ENCODE measurements around the gene TMEM185B.
A peak's percentile ranks its signal among the peaks of the same experiment; 100 is the strongest.
"Not testable (repeated sequence)": the region's sequence is repeated elsewhere in the genome, so short reads cannot be mapped to it uniquely, and the experiment has no call there.

TMEM185B gene

DNA sequence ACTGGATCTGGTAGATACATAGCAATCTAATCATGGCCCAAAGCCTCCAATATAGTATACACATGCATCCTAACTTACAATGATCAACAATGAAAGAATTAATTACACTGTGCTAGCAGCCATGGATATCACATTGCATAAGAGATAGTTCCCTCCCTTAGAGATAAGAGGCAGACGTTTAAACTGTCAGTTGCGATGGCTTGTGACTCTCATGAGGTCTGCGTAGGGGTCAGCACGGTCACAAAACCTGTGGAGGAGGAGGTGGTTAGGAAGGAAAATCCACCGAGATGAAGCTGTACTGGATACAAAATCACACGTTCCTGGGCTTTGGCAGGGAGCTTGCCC, 28.7 kb upstream of the TMEM185B start:
- DNase-seq (ENCODE audit: low spot score), result no peak

DNA sequence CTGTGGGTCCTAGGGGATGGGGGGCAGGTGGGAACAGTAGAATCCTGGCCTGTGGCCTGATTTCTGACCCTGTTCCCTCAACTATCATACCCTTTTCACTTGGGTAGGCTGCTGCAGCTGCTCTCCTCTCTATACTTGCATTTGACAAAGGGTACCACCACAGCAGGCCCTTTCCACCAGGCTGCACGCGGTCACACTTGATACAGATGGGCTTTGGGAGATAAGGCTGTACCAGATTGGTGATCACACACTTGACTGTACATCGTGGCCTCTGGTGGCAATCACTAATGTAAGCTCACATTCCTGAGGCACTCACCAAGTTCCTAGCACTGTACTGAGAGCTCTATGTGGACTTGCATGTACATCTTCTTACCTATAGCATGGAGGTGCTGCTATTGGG, 27.9 kb upstream of the TMEM185B start:
- no peak for DNase-seq (ENCODE audit: low spot score)

DNA sequence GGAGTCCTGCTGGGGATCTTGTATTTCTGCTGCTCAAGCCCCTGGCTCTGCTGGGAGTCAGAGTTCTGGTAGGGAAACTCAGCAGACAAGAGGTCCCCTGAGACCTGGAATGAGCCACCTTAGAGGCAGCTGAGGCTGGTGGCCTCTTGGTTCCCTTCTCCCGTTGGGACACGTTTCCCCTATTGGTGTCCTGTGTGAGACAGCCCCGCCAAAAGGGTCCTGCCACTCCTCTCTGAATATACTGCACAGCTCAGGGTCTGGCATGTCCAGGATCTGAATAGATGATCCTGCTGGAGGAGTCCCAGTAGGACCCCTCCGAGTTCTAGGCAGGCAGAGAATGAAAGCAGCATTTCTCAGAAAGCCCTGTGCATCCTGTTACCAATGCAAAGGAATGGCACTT, 27.4 kb upstream of the TMEM185B start:
- no peak for DNase-seq (ENCODE audit: low spot score)

GRCh38 chr2:120247851-120248250, 24.7 kb upstream of the TMEM185B start:
- DNase-seq (ENCODE audit: low spot score), result no peak

DNA sequence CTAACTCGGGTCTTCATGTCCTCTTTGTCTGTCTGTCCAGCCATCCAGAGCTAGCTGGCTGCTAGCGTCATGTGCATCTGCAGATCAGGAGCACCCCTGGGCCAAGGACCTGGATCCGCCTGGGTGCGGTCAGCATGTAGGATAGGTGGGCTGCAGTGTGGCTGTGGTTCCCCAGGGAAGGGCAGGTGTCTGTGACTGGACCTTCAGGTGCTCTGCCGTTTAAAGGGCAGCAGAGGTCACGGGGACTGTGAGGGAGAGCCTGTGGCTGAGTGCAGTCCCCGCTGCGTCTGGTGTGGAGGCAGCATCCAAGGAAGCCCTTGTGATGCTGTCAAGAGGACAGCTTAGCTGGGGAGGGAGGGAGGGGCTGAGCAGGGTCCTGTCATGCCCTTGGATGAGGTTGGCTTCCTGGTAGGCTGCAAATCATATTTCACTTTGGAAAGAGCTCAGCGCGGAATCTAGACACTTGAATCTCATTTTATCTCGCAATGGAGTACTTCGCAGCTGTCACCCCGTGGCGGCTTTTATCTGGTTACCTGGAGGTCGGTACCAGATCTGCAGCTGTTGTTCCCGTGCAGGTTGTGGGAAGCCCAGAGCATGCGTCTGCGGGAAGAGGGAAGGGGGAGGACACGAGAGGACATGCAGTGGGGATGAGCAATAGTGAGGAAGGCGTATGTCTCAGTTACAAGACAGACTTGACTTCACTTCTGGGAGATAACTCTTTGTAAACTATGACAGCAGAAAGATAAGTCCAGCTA, 23.5 kb upstream of the TMEM185B start:
- DNase-seq (ENCODE audit: low spot score), result no peak

- DNase-seq (ENCODE audit: low spot score), result no peak
These were observed 22.5 kb upstream of the TMEM185B start for GRCh38 chr2:120245520-120246332.

DNA sequence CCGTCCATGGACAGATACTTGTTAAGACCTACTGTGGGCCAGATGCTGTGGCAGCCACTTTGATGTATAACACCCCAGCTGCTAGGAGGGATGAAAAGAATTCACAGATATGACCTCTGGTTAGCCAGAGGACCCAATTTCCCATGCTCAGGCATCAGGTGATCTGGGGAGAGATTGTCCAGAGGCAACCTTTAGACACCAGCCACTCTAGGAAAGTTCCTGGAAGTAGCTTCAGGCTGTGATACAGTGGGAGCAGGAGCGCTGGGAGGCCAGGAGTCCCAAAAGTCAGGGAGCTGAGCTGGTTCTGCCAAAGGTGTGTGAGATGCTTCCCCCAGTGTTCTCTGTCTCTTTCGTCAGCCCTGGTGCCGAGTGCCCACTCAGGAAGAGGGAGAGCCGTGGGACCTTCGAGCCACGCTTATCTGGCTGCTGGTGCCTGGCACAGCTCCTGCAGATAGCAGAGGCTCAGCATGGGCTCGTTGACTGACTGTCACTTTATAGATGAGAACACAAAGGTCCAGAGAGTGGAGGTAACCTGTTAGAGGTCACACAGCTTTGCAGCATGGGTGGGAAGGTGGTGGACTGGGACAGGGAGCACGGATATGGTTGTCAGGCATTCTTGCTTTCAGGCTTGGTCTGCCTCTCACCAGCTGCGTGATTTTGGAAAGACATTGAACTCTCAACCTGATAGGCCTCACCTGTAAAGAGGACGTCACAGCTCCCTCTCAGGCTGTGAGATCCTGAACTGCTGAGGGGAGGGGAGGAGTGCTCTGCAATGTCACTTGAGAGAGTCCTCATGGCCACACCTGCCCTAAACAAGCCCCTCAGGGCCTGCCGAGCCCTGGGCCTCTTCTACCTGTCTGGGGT, 21.7 kb upstream of the TMEM185B start:
- no peak for DNase-seq (ENCODE audit: low spot score)

DNA sequence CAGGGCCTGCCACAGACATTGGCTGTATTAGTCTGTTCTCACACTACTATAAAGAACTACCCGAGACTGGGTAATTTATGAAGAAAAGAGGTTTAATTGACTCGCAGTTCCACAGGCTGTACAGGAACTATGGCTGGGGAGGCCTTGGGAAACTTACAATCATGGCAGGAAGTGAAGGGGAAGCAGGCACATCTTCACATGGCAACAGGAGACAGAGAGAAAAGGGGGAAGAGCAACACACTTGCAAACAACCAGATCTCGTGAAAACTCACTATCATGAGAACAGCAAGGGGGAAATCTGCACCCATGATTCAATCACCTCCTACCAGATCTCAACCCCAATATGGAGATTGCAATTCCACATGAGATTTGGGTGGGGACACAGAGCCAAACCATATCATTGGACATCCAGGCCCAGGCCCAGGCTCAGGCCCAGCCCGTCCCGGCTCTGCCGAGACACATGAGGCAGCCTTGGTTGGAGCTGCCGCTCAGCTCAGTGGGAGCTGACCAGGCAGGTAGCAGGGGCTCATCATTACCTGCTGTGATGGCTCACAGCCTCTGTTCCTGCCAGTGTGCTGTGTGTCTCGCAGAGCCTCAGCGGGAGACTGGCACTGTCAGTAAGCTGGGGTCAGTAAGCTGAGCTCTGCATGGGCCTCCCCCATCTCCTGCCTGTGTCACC, 20.8 kb upstream of the TMEM185B start:
- no peak for DNase-seq (ENCODE audit: low spot score)

- DNase-seq (ENCODE audit: low spot score), result no peak
These were observed 20.0 kb upstream of the TMEM185B start for GRCh38 chr2:120243211-120243610.

DNA sequence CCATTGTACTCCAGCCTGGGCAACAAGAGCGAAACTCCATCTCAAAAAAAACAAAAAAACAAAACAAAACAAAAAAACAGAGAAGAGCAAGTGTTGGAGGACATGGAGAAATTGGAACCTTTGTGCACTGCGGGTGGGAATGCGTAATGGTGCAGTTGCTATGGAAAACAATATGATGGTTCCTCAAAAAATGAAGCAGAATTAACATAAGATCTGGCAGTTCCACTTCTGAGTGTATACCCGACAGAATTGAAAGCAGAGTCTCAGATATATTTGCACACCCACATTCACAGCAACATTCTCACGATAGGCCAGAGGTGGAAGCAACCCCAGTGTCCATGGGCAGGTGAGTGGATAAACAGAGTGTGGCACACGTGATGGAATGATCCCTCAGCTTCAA, 18.5 kb upstream of the TMEM185B start:
- DNase-seq (ENCODE audit: low spot score), result no peak

DNA sequence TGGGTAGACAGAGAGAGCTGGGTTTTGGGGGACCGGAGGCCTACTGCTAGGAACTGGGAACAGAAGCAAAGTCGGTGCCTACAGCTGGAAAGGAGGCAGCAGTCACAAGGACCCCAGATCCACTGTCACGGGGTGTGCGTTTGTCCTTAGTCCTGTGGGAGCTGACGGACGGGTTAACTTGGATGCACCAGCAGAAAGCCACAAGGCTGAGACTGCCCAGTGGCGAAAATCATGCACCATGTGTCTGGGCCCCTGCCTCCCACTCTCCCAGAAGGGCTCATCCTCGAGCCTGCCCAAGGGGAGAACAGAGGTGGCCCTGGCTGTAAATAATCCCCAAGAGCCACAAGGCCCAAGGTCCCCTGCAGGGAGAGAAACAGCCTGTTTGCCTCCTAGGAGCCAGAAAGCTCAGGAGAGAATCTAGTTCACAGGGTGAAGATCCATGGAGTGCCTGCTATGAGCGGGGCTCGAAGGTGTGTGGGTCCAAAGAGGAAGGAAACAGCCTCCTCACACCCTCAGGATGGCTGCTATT, 17.8 kb upstream of the TMEM185B start:
- DNase-seq (ENCODE audit: low spot score), result no peak

DNA sequence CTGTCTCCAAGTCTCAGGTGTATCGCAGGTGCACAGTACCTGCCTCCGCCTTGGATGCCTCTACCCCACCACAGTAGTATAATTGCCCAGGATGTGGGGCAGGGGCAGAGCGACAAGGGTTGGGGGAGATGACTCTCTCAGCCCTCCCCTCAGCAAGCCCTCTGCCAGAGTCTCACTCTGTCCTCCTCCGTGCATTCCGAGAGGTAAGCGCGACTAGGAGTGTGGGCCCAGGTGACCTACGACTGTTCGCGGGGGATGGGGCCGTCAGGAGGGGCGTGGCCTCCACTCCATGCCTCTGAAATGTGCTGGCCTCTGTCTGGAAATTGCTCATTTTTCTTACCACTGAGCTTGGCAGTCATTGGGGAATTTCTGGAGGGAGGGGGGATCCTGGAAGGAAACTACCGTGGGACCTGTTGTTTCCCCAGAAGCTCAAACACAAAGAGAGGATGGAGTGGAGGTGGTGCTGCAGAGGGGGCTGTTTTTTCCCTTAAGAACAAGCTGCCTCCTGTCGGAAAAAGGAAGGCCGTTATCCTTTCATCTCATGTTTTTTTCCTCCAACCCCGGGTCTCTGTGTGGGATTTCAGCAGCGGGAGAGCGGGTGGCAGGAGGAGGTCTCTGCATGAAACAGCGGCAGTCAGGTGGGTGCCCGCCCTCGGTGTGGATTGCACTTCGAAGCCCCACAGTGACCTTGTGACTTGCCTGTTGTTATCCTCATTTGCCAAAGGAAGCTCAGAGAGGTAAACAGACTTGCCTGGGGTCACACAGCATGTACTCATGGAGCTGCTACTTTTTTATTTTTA, 16.5 kb upstream of the TMEM185B start:
- DNase-seq (ENCODE audit: low spot score), result no peak

GRCh38 chr2:120238728-120239487, 15.7 kb upstream of the TMEM185B start:
- no peak for DNase-seq (ENCODE audit: low spot score)

DNA sequence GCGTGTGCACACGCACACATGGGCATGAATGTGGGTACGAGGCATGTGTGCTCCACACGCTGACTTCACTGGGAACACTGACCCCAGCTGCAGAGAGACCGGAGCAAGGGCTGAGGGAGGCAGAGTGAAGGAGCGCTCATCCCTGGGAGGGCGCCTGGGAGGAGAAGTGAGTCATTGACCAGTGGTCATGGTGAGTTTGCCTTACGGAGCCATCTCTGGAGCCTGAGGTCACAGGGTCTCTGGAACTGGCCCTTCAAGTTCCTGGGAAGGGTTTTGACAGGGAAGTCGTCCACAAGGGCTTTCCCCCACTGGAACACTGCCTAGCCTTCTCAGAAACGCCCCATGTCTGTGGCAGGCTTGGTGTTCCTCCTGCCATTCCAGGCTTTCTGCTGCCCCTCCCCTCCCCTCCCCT, 14.3 kb upstream of the TMEM185B start:
- no peak for DNase-seq (ENCODE audit: low spot score)

DNA sequence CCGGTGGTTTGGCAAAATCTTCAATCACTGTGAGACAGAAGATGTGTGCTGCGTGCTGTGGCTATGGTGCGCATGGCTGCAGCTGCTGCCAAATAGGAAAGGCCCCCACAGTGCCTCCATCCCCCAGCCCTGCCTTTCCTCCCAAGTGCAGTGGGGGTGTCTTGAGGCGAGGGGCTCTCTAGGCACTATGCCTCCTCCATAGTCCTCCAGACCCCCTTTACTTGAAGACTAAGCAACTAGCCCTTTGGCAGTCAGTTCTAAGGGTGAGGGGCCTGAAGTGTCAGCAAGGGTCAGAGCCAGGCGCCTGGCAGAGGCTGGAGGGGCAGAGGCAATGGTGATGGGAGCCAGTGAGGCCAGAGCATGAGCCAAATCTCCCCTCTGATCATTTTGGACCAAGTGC, 13.6 kb upstream of the TMEM185B start:
- DNase-seq (ENCODE audit: low spot score), result no peak

DNA sequence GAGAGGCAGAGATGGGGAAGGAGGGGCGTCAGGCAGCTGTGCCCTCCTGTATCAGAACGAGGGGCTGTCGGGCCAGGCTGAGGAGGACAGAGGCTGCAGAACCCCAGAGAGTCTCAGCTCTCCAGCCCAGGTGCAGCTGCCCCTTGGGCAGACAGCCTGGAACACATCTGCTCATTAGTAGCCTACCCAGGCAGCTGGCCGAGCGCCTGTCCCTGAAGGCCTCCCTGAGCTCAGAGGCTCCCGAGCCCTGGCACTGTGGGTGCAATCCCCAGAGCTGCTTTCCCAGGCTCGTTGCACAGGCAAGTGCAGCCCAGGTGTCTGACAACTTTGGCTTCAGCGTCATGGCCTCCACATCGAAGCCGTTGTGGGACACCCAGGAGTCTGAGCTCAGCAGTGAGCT, 13.1 kb upstream of the TMEM185B start:
- no peak for DNase-seq (ENCODE audit: low spot score)

DNA sequence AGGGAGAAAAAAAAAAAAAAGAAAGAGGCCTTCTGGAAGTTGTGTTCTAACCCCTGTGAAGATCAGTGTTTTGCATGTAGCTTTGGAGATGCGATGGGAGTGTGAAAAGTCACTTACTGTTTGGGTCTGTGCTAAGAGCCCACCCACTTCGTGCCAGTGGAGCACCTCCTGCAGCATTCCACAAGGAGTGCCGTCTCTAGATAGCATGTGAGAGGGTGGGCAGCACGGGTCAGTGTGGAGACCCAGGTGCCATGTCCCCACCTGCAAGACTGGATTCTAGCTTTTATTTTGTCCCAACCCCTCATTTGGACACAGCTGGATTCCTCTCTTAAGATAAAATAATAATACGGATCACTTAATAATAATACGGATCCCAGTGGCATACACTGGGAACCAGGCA, 12.5 kb upstream of the TMEM185B start:
- no peak for DNase-seq (ENCODE audit: low spot score)

GRCh38 chr2:120235158-120235557, 12.0 kb upstream of the TMEM185B start:
- DNase-seq (ENCODE audit: low spot score), result not testable (repeated sequence)

- DNase-seq (ENCODE audit: low spot score), result no peak
These were observed 10.1 kb upstream of the TMEM185B start for GRCh38 chr2:120233292-120233691.

DNA sequence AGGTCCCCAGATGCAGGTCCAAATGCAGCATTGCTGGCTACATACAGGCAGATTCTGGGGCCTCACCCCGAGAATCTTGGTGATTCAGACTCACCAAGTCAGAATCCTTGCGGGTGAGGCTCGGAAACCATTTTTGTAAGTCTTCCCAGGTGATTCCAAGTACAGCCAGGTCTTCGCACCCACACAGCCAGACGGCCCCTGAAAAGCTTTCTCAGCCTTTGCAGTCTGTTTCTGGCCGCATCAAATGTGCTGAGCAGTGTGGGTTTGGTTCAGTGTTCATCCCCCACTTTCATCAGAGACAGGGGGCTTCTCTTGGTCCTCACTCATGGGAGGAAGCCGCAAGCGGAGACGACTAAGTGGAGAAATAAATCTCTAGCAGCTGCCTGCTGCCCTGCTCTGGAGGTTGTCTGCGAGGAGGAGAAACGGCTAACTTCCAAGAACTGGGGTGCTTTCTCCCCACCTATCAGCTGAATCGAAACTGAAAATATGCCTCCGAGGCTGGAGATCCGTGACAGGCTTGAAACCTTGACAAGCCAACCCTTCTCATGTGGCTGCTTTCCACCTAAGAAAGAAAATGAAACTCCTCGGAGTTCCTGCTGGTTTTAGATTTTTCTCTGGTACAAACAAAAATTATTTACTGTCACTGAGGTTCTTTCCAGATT, 8.9 kb upstream of the TMEM185B start:
- DNase-seq (ENCODE audit: low spot score), result peak; percentile 84

Measured in CD4-positive, alpha-beta T cell treated with Interleukin-15 for 4 hours (primary cell).